ACC112 (cell line): Measurements from ENCODE around the gene ANAPC5.
"Not testable (repeated sequence)": the region's sequence is repeated elsewhere in the genome, so short reads cannot be mapped to it uniquely, and the experiment has no call there.

Source experiments
- H2AFZ ChIP-seq: fragments of 200-600 bp; sonication (generic); one replicate; pipeline ENCODE4 v1.6.0; 2017; ENCODE audit warnings: antibody characterized with exemption, low read length; ENCODE audit not compliant: unreplicated experiment
- H3K27ac ChIP-seq: fragments of 200-600 bp; sonication (generic); 2 replicates; pipeline ENCODE4 v1.5.1; 2014; ENCODE audit warnings: low read depth, mild to moderate bottlenecking, antibody characterized with exemption, low read length, moderate library complexity
- H3K27me3 ChIP-seq: fragments of 200-600 bp; sonication (generic); 2 replicates; pipeline ENCODE4 v1.6.1; 2014; ENCODE audit warnings: mild to moderate bottlenecking, antibody characterized with exemption, low read length, moderate library complexity, mixed read lengths; ENCODE audit not compliant: insufficient read depth
- H3K36me3 ChIP-seq: fragments of 200-600 bp; sonication (generic); 2 replicates; pipeline ENCODE4 v1.6.1; 2016; ENCODE audit warnings: mild to moderate bottlenecking, antibody characterized with exemption, low read length, moderate library complexity, mixed read lengths; ENCODE audit not compliant: insufficient read depth
- H3K4me1 ChIP-seq: fragments of 200-600 bp; sonication (generic); one replicate; pipeline ENCODE4 v1.6.1; 2016; ENCODE audit warnings: low read length, mixed read lengths; ENCODE audit not compliant: insufficient read depth, unreplicated experiment, control insufficient read depth
- H3K4me3 ChIP-seq: fragments of 200-600 bp; sonication (generic); 2 replicates; pipeline ENCODE4 v1.5.1; 2014; ENCODE audit warnings: mild to moderate bottlenecking, low read depth, low read length
- H3K79me2 ChIP-seq: fragments of 200-600 bp; sonication (generic); one replicate; pipeline ENCODE4 v1.6.0; 2016; ENCODE audit warnings: low read length; ENCODE audit not compliant: control insufficient read depth, unreplicated experiment, insufficient read depth

The ANAPC5 gene

GRCh38 chr12:121384891-121385290 is 32.7 kb upstream of the ANAPC5 start:
- H3K27ac ChIP-seq, H3K4me1 ChIP-seq, H3K4me3 ChIP-seq, H2AFZ ChIP-seq, H3K27me3 ChIP-seq, H3K79me2 ChIP-seq, H3K36me3 ChIP-seq: not testable (repeated sequence)

DNA sequence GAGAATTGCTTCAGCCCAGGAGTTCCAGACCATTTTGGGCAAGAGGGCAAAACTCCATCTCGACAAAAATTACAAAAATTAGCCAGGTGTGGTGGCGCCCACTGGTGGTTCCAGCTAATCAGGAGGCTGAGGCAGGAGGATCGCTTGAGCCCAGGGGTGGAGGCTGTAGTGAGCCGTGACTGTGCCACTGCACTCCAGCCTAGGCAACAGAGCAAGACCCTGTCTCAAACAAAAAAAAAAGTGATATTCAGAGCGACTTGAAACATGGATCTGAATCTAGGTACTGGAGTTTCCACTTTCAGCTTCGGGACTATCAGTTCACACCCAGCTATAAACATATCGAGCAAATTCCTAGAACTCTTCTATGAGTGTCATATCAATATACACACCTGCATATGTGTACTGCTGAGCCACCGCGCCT is 31.4 kb upstream of the ANAPC5 start:
- peaks cover 5% of the 10 kb centered on the region for H3K4me1 ChIP-seq
- no peak overlapping the region for H3K4me3 ChIP-seq
- H3K27ac ChIP-seq, result no peak overlapping the region
- no peaks in the 10 kb centered on the region for H3K27me3 ChIP-seq
- H3K36me3 ChIP-seq, result no peaks in the 10 kb centered on the region
- no peaks in the 10 kb centered on the region for H3K79me2 ChIP-seq
- no peak overlapping the region for H2AFZ ChIP-seq

- no peak overlapping the region for H3K4me3 ChIP-seq
- no peaks in the 10 kb centered on the region for H3K36me3 ChIP-seq
- no peak overlapping the region for H2AFZ ChIP-seq
- H3K79me2 ChIP-seq, result no peaks in the 10 kb centered on the region
- H3K4me1 ChIP-seq, result no peaks in the 10 kb centered on the region
- H3K27ac ChIP-seq, result no peak overlapping the region
- H3K27me3 ChIP-seq, result no peaks in the 10 kb centered on the region
These were observed 27.7 kb upstream of the ANAPC5 start for GRCh38 chr12:121379945-121380344.

DNA sequence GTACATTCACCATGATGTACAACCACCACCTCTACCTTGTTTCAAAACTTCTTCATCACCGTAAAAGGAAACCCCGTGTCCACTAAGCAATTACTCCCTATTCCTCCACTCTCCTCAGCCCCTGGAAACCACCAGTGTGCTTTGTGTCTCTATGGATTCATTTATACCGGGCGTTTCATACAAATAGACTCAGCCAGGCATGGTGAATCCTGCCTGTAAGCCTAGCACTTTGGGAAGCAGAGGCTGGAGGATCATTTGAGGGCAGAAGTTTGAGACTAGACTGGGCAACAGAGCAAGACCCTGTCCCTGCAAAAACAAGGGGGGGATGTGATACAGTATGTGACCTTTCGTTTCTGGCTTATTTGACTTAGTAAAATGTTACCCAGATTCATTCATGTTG is 26.5 kb upstream of the ANAPC5 start:
- no peak overlapping the region for H2AFZ ChIP-seq
- H3K36me3 ChIP-seq, result no peaks in the 10 kb centered on the region
- no peak overlapping the region for H3K4me3 ChIP-seq
- no peaks in the 10 kb centered on the region for H3K27me3 ChIP-seq
- H3K79me2 ChIP-seq, result no peaks in the 10 kb centered on the region
- no peaks in the 10 kb centered on the region for H3K4me1 ChIP-seq
- H3K27ac ChIP-seq, result no peak overlapping the region

DNA sequence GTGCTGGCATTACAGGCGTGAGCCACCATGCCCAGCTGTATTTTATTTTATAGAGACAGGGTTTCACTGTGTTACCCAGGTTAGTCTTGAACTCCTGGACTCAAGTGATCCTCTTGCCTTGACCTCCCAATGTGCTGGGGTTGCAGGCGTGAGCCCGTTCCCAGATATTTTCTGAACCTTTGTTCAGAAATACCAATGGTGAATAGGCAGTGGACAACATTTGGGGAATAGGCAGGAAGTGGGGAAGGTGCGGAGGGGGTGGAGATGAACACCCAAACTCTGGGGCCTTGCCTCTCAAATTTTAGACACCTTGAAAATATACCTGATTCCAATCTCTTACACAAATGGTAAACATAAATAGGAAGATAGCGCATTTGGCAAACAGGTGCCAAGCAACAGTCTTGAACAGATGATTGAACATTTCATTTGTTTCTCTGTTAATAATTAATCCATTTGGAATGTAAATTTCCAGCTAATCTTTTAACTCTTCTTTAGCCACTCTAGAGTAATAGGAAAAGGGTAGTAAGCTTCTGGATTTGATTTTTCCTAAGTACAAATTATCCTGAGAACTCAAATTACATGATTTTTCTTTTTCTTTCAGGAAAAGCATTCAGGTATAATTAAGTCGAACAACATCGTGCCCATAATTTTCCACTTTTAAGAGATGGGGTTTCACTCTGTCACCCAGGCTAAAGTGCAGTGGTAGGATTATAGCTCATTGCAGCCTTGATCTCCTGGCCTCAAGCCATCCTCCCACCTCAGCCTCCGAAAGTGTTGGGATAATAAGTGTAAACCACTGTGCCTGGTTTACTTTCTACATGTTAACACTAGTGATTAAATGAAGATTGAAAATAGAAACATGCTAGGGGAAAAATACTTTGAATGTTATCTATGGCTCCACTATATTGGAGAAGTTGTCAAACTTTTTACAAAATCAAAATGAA is 24.8 kb upstream of the ANAPC5 start:
- H3K4me3 ChIP-seq, result no peak overlapping the region
- no peaks in the 10 kb centered on the region for H3K4me1 ChIP-seq
- no peak overlapping the region for H2AFZ ChIP-seq
- no peaks in the 10 kb centered on the region for H3K27me3 ChIP-seq
- H3K79me2 ChIP-seq, result no peaks in the 10 kb centered on the region
- no peak overlapping the region for H3K27ac ChIP-seq
- H3K36me3 ChIP-seq, result no peaks in the 10 kb centered on the region

DNA sequence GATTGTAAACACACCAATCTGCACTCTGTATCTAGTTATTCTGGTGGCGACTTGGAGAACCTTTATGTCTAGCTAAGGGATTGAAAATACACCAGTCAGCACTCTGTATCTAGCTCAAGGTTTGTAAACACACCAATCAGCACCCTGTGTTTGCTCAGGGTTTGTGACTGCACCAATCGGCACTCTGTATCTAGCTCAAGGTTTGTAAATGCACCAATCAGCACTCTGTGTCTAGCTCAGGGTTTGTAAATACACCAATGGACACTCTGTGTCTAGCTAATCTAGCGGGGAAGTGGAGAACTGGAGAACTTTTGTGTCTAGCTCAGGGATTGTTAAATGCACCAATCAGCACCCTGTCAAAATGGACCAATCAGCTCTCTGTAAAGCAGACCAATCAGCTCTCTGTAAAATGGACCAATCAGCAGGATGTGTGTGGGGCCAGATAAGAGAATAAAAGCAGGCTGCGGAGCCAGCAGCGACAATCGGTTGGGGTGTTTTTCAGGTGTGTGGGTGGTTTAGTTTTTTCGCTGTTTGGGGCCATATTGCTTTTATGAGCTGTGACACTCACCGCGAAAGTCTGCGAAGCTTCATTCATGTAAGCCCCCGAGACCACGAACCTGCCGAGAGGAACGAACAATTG is 22.9 kb upstream of the ANAPC5 start:
- not testable (repeated sequence) for H3K36me3 ChIP-seq, H3K4me1 ChIP-seq, H3K79me2 ChIP-seq, H3K27me3 ChIP-seq, H2AFZ ChIP-seq, H3K4me3 ChIP-seq, H3K27ac ChIP-seq

- H2AFZ ChIP-seq, H3K27ac ChIP-seq, H3K27me3 ChIP-seq, H3K4me3 ChIP-seq, H3K36me3 ChIP-seq, H3K4me1 ChIP-seq, H3K79me2 ChIP-seq: not testable (repeated sequence)
These were observed 22.1 kb upstream of the ANAPC5 start for GRCh38 chr12:121374336-121374735.

DNA sequence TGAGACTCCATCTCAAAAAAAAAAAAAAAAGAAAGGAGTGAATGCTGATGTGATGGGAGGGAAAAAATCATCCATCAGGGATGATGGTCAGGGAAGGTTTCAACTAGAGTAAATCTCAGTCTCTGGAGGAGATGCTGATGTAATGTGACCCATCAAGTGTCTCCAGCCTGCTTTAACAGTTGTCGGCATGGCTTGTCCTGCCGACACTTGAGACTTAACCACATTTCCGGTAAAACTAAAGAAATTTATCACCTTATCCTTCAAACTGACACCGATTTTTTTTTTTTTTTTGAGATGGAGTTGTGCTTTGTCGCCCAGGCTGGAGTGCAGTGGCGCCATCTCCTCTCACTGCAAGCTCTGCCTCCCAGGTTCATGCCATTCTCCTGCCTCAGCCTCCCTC is 21.5 kb upstream of the ANAPC5 start:
- no peaks in the 10 kb centered on the region for H3K27me3 ChIP-seq
- no peak overlapping the region for H3K27ac ChIP-seq

GRCh38 chr12:121371404-121371803 is 19.2 kb upstream of the ANAPC5 start:
- H3K36me3 ChIP-seq, result no peaks in the 10 kb centered on the region
- H3K4me1 ChIP-seq, result no peaks in the 10 kb centered on the region
- H3K27me3 ChIP-seq, result no peaks in the 10 kb centered on the region
- H3K27ac ChIP-seq, result no peak overlapping the region
- no peaks in the 10 kb centered on the region for H3K79me2 ChIP-seq
- no peak overlapping the region for H2AFZ ChIP-seq
- no peak overlapping the region for H3K4me3 ChIP-seq

More for the DNA sequence above, 21.5 kb upstream of the ANAPC5 start:
- Histone ChIP-seq H3K4me1 (no peaks in the 10 kb centered on the region), H3K36me3 (no peaks in the 10 kb centered on the region), H3K79me2 (no peaks in the 10 kb centered on the region), H3K4me3 (no peak overlapping the region), H2AFZ (no peak overlapping the region)

- H3K36me3 ChIP-seq, result no peaks in the 10 kb centered on the region
- H3K27me3 ChIP-seq, result no peaks in the 10 kb centered on the region
- no peaks in the 10 kb centered on the region for H3K79me2 ChIP-seq
- no peak overlapping the region for H3K4me3 ChIP-seq
- peaks cover 8% of the 10 kb centered on the region for H3K4me1 ChIP-seq
- no peak overlapping the region for H3K27ac ChIP-seq
- H2AFZ ChIP-seq, result no peak overlapping the region
These were observed 13.8 kb upstream of the ANAPC5 start for GRCh38 chr12:121366063-121366459.
